Measurements from ENCODE around the gene ST6GALNAC1.

The ST6GALNAC1 gene

GRCh38 chr17:76643553-76644148 lies at the start of gene ST6GALNAC1:
ST6GALNAC1 (minus strand) TSS chr17:76643757; CDS start chr17:76643638, 119 bp downstream.
- Mint-ChIP-seq H3K9me3 (peaks cover 10% of the 10 kb centered on the region), H3K27ac (no peak within 1 kb of the TSS), H3K27me3 (no peaks in the 10 kb centered on the region), H3K36me3 (ENCODE audit: low read depth) (no peaks in the 10 kb centered on the region), H3K4me1 (ENCODE audit: low read depth) (peaks cover 11% of the 10 kb centered on the region), H3K4me3 (no peak within 1 kb of the TSS)

- no peaks in the 10 kb centered on the region for H3K9me3 Mint-ChIP-seq
- no peak overlapping the region for H3K27ac Mint-ChIP-seq
- no peak overlapping the region for H3K4me3 Mint-ChIP-seq
- H3K36me3 Mint-ChIP-seq (ENCODE audit: low read depth) = no peaks in the 10 kb centered on the region
- H3K4me1 Mint-ChIP-seq (ENCODE audit: low read depth) = peaks cover 6% of the 10 kb centered on the region
- no peaks in the 10 kb centered on the region for H3K27me3 Mint-ChIP-seq
Observed at GRCh38 chr17:76691379-76692191, 48.0 kb upstream of the ST6GALNAC1 start.

- H3K4me3 Mint-ChIP-seq = no peak overlapping the region
- H3K9me3 Mint-ChIP-seq = no peaks in the 10 kb centered on the region
- peaks cover 4% of the 10 kb centered on the region for H3K4me1 Mint-ChIP-seq (ENCODE audit: low read depth)
- H3K27me3 Mint-ChIP-seq = no peaks in the 10 kb centered on the region
- H3K36me3 Mint-ChIP-seq (ENCODE audit: low read depth) = no peaks in the 10 kb centered on the region
- H3K27ac Mint-ChIP-seq = no peak overlapping the region
Observed at GRCh38 chr17:76690596-76691280, 47.2 kb upstream of the ST6GALNAC1 start.

- H3K27ac Mint-ChIP-seq = no peak overlapping the region
- H3K4me3 Mint-ChIP-seq = no peak overlapping the region
- no peaks in the 10 kb centered on the region for H3K27me3 Mint-ChIP-seq
- no peaks in the 10 kb centered on the region for H3K4me1 Mint-ChIP-seq (ENCODE audit: low read depth)
- no peaks in the 10 kb centered on the region for H3K36me3 Mint-ChIP-seq (ENCODE audit: low read depth)
- no peaks in the 10 kb centered on the region for H3K9me3 Mint-ChIP-seq
Observed at GRCh38 chr17:76689859-76690258, 46.3 kb upstream of the ST6GALNAC1 start.

- Mint-ChIP-seq H3K36me3 (ENCODE audit: low read depth) (no peaks in the 10 kb centered on the region), H3K4me1 (ENCODE audit: low read depth) (no peaks in the 10 kb centered on the region), H3K9me3 (no peaks in the 10 kb centered on the region), H3K27me3 (no peaks in the 10 kb centered on the region), H3K4me3 (no peak overlapping the region), H3K27ac (no peak overlapping the region)
Observed at GRCh38 chr17:76688165-76688622, 44.6 kb upstream of the ST6GALNAC1 start.

- Mint-ChIP-seq H3K27ac (no peak overlapping the region), H3K36me3 (ENCODE audit: low read depth) (no peaks in the 10 kb centered on the region), H3K4me3 (no peak overlapping the region)
Observed at GRCh38 chr17:76687298-76688164, 44.0 kb upstream of the ST6GALNAC1 start.

GRCh38 chr17:76686538-76687297 lies 43.2 kb upstream of the ST6GALNAC1 start:
- Mint-ChIP-seq H3K36me3 (ENCODE audit: low read depth) (no peaks in the 10 kb centered on the region), H3K9me3 (no peaks in the 10 kb centered on the region), H3K27me3 (no peaks in the 10 kb centered on the region), H3K4me1 (ENCODE audit: low read depth) (peaks cover 4% of the 10 kb centered on the region), H3K4me3 (no peak overlapping the region), H3K27ac (no peak overlapping the region)

More at GRCh38 chr17:76687298-76688164, 44.0 kb upstream of the ST6GALNAC1 start:
- Mint-ChIP-seq H3K9me3 (no peaks in the 10 kb centered on the region), H3K27me3 (no peaks in the 10 kb centered on the region), H3K4me1 (ENCODE audit: low read depth) (no peaks in the 10 kb centered on the region)

GRCh38 chr17:76685846-76686245 lies 42.3 kb upstream of the ST6GALNAC1 start:
- Mint-ChIP-seq H3K4me3 (no peak overlapping the region), H3K9me3 (no peaks in the 10 kb centered on the region), H3K36me3 (ENCODE audit: low read depth) (no peaks in the 10 kb centered on the region), H3K27me3 (no peaks in the 10 kb centered on the region), H3K4me1 (ENCODE audit: low read depth) (peaks cover 4% of the 10 kb centered on the region), H3K27ac (no peak overlapping the region)

GRCh38 chr17:76685366-76685765 lies 41.8 kb upstream of the ST6GALNAC1 start:
- Mint-ChIP-seq H3K36me3 (ENCODE audit: low read depth) (no peaks in the 10 kb centered on the region), H3K4me3 (no peak overlapping the region), H3K4me1 (ENCODE audit: low read depth) (peaks cover 4% of the 10 kb centered on the region), H3K27ac (no peak overlapping the region), H3K27me3 (no peaks in the 10 kb centered on the region), H3K9me3 (no peaks in the 10 kb centered on the region)

- Mint-ChIP-seq H3K27me3 (no peaks in the 10 kb centered on the region), H3K9me3 (no peaks in the 10 kb centered on the region), H3K4me3 (no peak overlapping the region), H3K4me1 (ENCODE audit: low read depth) (peaks cover 4% of the 10 kb centered on the region), H3K27ac (no peak overlapping the region), H3K36me3 (ENCODE audit: low read depth) (no peaks in the 10 kb centered on the region)
Observed at GRCh38 chr17:76684756-76685155, 41.2 kb upstream of the ST6GALNAC1 start.

- H3K4me3 Mint-ChIP-seq = no peak overlapping the region
- no peaks in the 10 kb centered on the region for H3K9me3 Mint-ChIP-seq
- H3K4me1 Mint-ChIP-seq (ENCODE audit: low read depth) = peaks cover 8% of the 10 kb centered on the region
- H3K36me3 Mint-ChIP-seq (ENCODE audit: low read depth) = no peaks in the 10 kb centered on the region
- H3K27ac Mint-ChIP-seq = no peak overlapping the region
- H3K27me3 Mint-ChIP-seq = no peaks in the 10 kb centered on the region
Observed at GRCh38 chr17:76683921-76684745, 40.6 kb upstream of the ST6GALNAC1 start.

GRCh38 chr17:76683011-76683755 lies 39.6 kb upstream of the ST6GALNAC1 start:
- H3K9me3 Mint-ChIP-seq = no peaks in the 10 kb centered on the region
- no peaks in the 10 kb centered on the region for H3K27me3 Mint-ChIP-seq
- no peak overlapping the region for H3K4me3 Mint-ChIP-seq
- H3K4me1 Mint-ChIP-seq (ENCODE audit: low read depth) = peaks cover 8% of the 10 kb centered on the region
- H3K36me3 Mint-ChIP-seq (ENCODE audit: low read depth) = no peaks in the 10 kb centered on the region
- no peak overlapping the region for H3K27ac Mint-ChIP-seq

- H3K36me3 Mint-ChIP-seq (ENCODE audit: low read depth) = no peaks in the 10 kb centered on the region
- H3K27ac Mint-ChIP-seq = no peak overlapping the region
- H3K4me3 Mint-ChIP-seq = no peak overlapping the region
- H3K9me3 Mint-ChIP-seq = no peaks in the 10 kb centered on the region
- H3K27me3 Mint-ChIP-seq = no peaks in the 10 kb centered on the region
- H3K4me1 Mint-ChIP-seq (ENCODE audit: low read depth) = peaks cover 8% of the 10 kb centered on the region
Observed at GRCh38 chr17:76682296-76682695, 38.7 kb upstream of the ST6GALNAC1 start.

All from stimulated activated naive CD8-positive, alpha-beta T cell treated with anti-CD3 and anti-CD28 coated beads, Interleukin-15, Interleukin-2, amounts not matched to agents 100 ng/mL and 50 ng/mL, for 24 hours (primary cell).